Measurements from ENCODE around the gene GRK2.
A peak's percentile ranks its signal among the peaks of the same experiment; 100 is the strongest.

GRK2 gene

GRCh38 chr11:67289651-67290479 is 23.6 kb downstream of the GRK2 start:
- no peak for TF ChIP-seq CTCF (IDR thresholded peaks at IDR 0.05; ENCODE audit: low read depth, low read length, missing control alignments)
- in situ Hi-C loops (cut with HindIII; ENCODE audit: low pct_ligation_motif_present, low sequenced_read_pairs), result no loop called here

GRCh38 chr11:67290801-67291200 is 24.5 kb downstream of the GRK2 start:
- no peak for DNase-seq
- no peaks in the 10 kb centered on the region for H3K27me3 ChIP-seq (replicated peaks)
- in situ Hi-C loops (cut with HindIII; ENCODE audit: low pct_ligation_motif_present, low sequenced_read_pairs), result no loop called here
- peak overlapping the region; percentile 76 for H3K4me3 ChIP-seq (ENCODE audit: low read depth, low read length)
- no peak for TF ChIP-seq CTCF (IDR thresholded peaks at IDR 0.05; ENCODE audit: low read depth, low read length, missing control alignments)
- peaks cover 43% of the 10 kb centered on the region for H3K36me3 ChIP-seq (replicated peaks)
- H3K27ac ChIP-seq, result no peak overlapping the region

More at GRCh38 chr11:67289651-67290479, 23.6 kb downstream of the GRK2 start:
- H3K4me3 ChIP-seq (ENCODE audit: low read depth, low read length), result peak overlapping the region; percentile 76
- DNase-seq, result no peak
- H3K27ac ChIP-seq, result no peak overlapping the region
- peaks cover 41% of the 10 kb centered on the region for H3K36me3 ChIP-seq (replicated peaks)
- H3K27me3 ChIP-seq (replicated peaks), result no peaks in the 10 kb centered on the region

- Histone ChIP-seq H3K36me3 (replicated peaks) (peaks cover 47% of the 10 kb centered on the region), H3K27ac (no peak overlapping the region), H3K27me3 (replicated peaks) (no peaks in the 10 kb centered on the region), H3K4me3 (ENCODE audit: low read depth, low read length) (no peak overlapping the region)
- in situ Hi-C loops (cut with HindIII; ENCODE audit: low pct_ligation_motif_present, low sequenced_read_pairs), result no loop called here
- DNase-seq, result no peak
- TF ChIP-seq CTCF (IDR thresholded peaks at IDR 0.05; ENCODE audit: low read depth, low read length, missing control alignments), result no peak
Observed at GRCh38 chr11:67291481-67292381, 25.5 kb downstream of the GRK2 start.

- in situ Hi-C loops (cut with HindIII; ENCODE audit: low pct_ligation_motif_present, low sequenced_read_pairs), result no loop called here
- DNase-seq, result no peak
- no peaks in the 10 kb centered on the region for H3K27me3 ChIP-seq (replicated peaks)
- peaks cover 52% of the 10 kb centered on the region for H3K36me3 ChIP-seq (replicated peaks)
- H3K4me3 ChIP-seq (ENCODE audit: low read depth, low read length), result no peak overlapping the region
- no peak for TF ChIP-seq CTCF (IDR thresholded peaks at IDR 0.05; ENCODE audit: low read depth, low read length, missing control alignments)
- H3K27ac ChIP-seq, result peak overlapping the region; percentile 7
Observed at GRCh38 chr11:67292671-67293070, 26.4 kb downstream of the GRK2 start.

GRCh38 chr11:67293090-67293489 is 26.8 kb downstream of the GRK2 start:
- H3K27me3 ChIP-seq (replicated peaks), result no peaks in the 10 kb centered on the region
- no peak for DNase-seq
- in situ Hi-C loops (cut with HindIII; ENCODE audit: low pct_ligation_motif_present, low sequenced_read_pairs), result no loop called here
- no peak overlapping the region for H3K4me3 ChIP-seq (ENCODE audit: low read depth, low read length)
- H3K36me3 ChIP-seq (replicated peaks), result peaks cover 52% of the 10 kb centered on the region
- TF ChIP-seq CTCF (IDR thresholded peaks at IDR 0.05; ENCODE audit: low read depth, low read length, missing control alignments), result no peak
- H3K27ac ChIP-seq, result peak overlapping the region; percentile 7
